ENCODE results near the gene SMIM7.

DNA sequence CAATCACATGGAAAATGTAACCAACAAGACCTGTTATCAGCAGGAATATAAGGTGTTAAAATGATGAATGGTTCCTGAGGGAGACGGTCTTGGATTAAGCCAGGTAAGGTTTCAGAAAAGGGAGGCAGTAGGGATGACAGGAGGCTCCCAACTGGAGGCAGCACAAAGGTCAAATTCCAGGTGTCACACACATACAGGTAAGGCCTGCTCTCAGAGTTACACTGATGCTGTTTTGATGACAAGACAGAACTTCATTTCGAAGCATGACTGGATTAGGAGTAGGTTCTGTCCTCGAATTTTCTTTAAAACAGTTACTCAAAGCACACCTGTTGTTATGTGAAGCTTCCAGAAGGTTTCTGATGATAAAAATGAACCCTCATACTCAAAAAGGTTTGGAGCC is 39.4 kb downstream of the SMIM7 start:
- TF ChIP-seq, protein P1, sequence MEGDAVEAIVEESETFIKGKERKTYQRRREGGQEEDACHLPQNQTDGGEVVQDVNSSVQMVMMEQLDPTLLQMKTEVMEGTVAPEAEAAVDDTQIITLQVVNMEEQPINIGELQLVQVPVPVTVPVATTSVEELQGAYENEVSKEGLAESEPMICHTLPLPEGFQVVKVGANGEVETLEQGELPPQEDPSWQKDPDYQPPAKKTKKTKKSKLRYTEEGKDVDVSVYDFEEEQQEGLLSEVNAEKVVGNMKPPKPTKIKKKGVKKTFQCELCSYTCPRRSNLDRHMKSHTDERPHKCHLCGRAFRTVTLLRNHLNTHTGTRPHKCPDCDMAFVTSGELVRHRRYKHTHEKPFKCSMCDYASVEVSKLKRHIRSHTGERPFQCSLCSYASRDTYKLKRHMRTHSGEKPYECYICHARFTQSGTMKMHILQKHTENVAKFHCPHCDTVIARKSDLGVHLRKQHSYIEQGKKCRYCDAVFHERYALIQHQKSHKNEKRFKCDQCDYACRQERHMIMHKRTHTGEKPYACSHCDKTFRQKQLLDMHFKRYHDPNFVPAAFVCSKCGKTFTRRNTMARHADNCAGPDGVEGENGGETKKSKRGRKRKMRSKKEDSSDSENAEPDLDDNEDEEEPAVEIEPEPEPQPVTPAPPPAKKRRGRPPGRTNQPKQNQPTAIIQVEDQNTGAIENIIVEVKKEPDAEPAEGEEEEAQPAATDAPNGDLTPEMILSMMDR (IDR thresholded peaks at IDR 0.05; ENCODE audit: low read depth, low read length, poor library complexity, severe bottlenecking): no peak
- no peak for TF ChIP-seq EZH2phosphoT487 (IDR thresholded peaks at IDR 0.05; ENCODE audit: borderline replicate concordance, low read length)
